ENCODE results near the gene MGAM2. TPM values are rescaled to one million over a fixed set of nuclear protein-coding genes. Genes with fewer than 3 reads are reported as not detected.

MGAM2 gene
- total and polyA plus RNA-seq, 10 of the 15 experiments (the other 5 are each of a cell fraction or from before 2014, with no cell fraction given) = 0.01 to 0.16 (median 0.03) TPM; not detected in 6

DNA sequence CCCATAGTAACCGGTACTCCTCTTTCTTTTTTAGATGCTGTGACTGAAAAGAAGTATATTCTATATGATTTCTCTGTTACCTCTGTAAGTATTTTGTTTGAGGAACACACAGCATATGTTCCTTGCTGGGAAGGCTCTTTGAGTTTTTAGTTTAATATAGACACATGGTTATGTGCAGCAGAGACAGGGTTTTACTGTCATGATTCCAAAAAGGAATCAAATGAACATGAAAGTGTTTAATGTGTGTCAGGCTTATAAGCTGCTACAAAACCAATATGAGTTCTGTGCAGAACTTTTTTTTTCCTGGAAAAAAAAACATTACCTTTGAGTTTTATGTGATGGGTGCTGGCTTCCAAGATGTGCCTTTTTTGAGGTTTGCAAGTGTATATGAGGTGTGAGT lies 50.4 kb downstream of the MGAM2 start:
- H3K27ac ChIP-seq (ENCODE audit: control insufficient read depth, insufficient read depth) = no peak overlapping the region
- ChIA-PET POLR2A (no interaction called here), CTCF (no interaction called here), SMC1A (ENCODE audit: uncharacterized antibody, unreplicated experiment) (no interaction called here), RAD21 (ENCODE audit: unreplicated experiment) (no interaction called here)
- H3K4me1 ChIP-seq (ENCODE audit: control insufficient read depth, insufficient read depth, low read length) = no peaks in the 10 kb centered on the region
- H4K20me1 ChIP-seq (ENCODE audit: control insufficient read depth, insufficient read depth) = no peaks in the 10 kb centered on the region
- H3K9me3 ChIP-seq (replicated peaks; ENCODE audit: control insufficient read depth, insufficient read depth, low read length) = no peaks in the 10 kb centered on the region
- H3K27me3 ChIP-seq (replicated peaks in 1 of 2; ENCODE audit: control insufficient read depth in 2 of 2, insufficient read depth in 2 of 2, low read length in 1 of 2) = no peaks in the 10 kb centered on the region; a peak in 1 of 4 replicates
- DNase-seq (ENCODE audit: low read depth, low spot score) = no peak
- intact Hi-C loops (cut with micrococcal nuclease; ENCODE audit: unreplicated experiment) = no loop called here
- no TSS peak for BruUV-seq (replicated peaks)
- no peak overlapping the region for H3K4me2 ChIP-seq (ENCODE audit: control insufficient read depth, insufficient read depth)
- no peaks in the 10 kb centered on the region for H3K36me3 ChIP-seq (ENCODE audit: control insufficient read depth in 2 of 2, insufficient read depth in 2 of 2, low read length in 1 of 2)
- no peaks in the 10 kb centered on the region for H3K79me2 ChIP-seq (ENCODE audit: control insufficient read depth, insufficient read depth, low read length)
- ATAC-seq = no peak
- no peak for FAIRE-seq
- no peak overlapping the region for H3K9ac ChIP-seq (ENCODE audit: control insufficient read depth, insufficient read depth, low read length)
- no peak overlapping the region for H3K4me3 ChIP-seq
- 48% methylated on average over 1 of the region's 1 CpG for WGBS (ENCODE audit: insufficient coverage, insufficient replicate concordance, low lambda C conversion rate, missing lambda C conversion rate)
- no peak overlapping the region for H2AFZ ChIP-seq (ENCODE audit: control insufficient read depth, low read depth, low read length)
- in situ Hi-C loops (cut with MboI) = no loop called here
- TF ChIP-seq IRF4 (IDR thresholded peaks at IDR 0.05; ENCODE audit: low read depth, low read length) = no peak
- TF ChIP-seq, protein P1, sequence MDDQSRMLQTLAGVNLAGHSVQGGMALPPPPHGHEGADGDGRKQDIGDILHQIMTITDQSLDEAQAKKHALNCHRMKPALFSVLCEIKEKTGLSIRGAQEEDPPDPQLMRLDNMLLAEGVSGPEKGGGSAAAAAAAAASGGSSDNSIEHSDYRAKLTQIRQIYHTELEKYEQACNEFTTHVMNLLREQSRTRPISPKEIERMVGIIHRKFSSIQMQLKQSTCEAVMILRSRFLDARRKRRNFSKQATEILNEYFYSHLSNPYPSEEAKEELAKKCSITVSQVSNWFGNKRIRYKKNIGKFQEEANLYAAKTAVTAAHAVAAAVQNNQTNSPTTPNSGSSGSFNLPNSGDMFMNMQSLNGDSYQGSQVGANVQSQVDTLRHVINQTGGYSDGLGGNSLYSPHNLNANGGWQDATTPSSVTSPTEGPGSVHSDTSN (IDR thresholded peaks at IDR 0.05; ENCODE audit: insufficient replicate concordance, low read depth, low read length) = no peak
- TF ChIP-seq, protein P2, sequence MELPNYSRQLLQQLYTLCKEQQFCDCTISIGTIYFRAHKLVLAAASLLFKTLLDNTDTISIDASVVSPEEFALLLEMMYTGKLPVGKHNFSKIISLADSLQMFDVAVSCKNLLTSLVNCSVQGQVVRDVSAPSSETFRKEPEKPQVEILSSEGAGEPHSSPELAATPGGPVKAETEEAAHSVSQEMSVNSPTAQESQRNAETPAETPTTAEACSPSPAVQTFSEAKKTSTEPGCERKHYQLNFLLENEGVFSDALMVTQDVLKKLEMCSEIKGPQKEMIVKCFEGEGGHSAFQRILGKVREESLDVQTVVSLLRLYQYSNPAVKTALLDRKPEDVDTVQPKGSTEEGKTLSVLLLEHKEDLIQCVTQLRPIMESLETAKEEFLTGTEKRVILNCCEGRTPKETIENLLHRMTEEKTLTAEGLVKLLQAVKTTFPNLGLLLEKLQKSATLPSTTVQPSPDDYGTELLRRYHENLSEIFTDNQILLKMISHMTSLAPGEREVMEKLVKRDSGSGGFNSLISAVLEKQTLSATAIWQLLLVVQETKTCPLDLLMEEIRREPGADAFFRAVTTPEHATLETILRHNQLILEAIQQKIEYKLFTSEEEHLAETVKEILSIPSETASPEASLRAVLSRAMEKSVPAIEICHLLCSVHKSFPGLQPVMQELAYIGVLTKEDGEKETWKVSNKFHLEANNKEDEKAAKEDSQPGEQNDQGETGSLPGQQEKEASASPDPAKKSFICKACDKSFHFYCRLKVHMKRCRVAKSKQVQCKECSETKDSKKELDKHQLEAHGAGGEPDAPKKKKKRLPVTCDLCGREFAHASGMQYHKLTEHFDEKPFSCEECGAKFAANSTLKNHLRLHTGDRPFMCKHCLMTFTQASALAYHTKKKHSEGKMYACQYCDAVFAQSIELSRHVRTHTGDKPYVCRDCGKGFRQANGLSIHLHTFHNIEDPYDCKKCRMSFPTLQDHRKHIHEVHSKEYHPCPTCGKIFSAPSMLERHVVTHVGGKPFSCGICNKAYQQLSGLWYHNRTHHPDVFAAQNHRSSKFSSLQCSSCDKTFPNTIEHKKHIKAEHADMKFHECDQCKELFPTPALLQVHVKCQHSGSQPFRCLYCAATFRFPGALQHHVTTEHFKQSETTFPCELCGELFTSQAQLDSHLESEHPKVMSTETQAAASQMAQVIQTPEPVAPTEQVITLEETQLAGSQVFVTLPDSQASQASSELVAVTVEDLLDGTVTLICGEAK (IDR thresholded peaks at IDR 0.05; ENCODE audit: borderline replicate concordance) = no peak
- TF ChIP-seq, protein P3, sequence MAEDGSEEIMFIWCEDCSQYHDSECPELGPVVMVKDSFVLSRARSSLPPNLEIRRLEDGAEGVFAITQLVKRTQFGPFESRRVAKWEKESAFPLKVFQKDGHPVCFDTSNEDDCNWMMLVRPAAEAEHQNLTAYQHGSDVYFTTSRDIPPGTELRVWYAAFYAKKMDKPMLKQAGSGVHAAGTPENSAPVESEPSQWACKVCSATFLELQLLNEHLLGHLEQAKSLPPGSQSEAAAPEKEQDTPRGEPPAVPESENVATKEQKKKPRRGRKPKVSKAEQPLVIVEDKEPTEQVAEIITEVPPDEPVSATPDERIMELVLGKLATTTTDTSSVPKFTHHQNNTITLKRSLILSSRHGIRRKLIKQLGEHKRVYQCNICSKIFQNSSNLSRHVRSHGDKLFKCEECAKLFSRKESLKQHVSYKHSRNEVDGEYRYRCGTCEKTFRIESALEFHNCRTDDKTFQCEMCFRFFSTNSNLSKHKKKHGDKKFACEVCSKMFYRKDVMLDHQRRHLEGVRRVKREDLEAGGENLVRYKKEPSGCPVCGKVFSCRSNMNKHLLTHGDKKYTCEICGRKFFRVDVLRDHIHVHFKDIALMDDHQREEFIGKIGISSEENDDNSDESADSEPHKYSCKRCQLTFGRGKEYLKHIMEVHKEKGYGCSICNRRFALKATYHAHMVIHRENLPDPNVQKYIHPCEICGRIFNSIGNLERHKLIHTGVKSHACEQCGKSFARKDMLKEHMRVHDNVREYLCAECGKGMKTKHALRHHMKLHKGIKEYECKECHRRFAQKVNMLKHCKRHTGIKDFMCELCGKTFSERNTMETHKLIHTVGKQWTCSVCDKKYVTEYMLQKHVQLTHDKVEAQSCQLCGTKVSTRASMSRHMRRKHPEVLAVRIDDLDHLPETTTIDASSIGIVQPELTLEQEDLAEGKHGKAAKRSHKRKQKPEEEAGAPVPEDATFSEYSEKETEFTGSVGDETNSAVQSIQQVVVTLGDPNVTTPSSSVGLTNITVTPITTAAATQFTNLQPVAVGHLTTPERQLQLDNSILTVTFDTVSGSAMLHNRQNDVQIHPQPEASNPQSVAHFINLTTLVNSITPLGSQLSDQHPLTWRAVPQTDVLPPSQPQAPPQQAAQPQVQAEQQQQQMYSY (CRISPR knock-in tag; IDR thresholded peaks at IDR 0.05) = no peak
- TF ChIP-seq, protein P4, sequence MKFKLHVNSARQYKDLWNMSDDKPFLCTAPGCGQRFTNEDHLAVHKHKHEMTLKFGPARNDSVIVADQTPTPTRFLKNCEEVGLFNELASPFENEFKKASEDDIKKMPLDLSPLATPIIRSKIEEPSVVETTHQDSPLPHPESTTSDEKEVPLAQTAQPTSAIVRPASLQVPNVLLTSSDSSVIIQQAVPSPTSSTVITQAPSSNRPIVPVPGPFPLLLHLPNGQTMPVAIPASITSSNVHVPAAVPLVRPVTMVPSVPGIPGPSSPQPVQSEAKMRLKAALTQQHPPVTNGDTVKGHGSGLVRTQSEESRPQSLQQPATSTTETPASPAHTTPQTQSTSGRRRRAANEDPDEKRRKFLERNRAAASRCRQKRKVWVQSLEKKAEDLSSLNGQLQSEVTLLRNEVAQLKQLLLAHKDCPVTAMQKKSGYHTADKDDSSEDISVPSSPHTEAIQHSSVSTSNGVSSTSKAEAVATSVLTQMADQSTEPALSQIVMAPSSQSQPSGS (IDR thresholded peaks at IDR 0.05; ENCODE audit: low read length) = no peak
- no peak for TF ChIP-seq EED (IDR thresholded peaks at IDR 0.05; ENCODE audit: low read depth)
- no peak for TF ChIP-seq ZNF274 (IDR thresholded peaks at IDR 0.05; ENCODE audit: insufficient read depth, insufficient read length)
- TF ChIP-seq BHLHE40 (IDR thresholded peaks at IDR 0.05; ENCODE audit: borderline replicate concordance in 1 of 2, low read depth in 2 of 2, low read length in 1 of 2) = no peak
- TF ChIP-seq, protein P5, sequence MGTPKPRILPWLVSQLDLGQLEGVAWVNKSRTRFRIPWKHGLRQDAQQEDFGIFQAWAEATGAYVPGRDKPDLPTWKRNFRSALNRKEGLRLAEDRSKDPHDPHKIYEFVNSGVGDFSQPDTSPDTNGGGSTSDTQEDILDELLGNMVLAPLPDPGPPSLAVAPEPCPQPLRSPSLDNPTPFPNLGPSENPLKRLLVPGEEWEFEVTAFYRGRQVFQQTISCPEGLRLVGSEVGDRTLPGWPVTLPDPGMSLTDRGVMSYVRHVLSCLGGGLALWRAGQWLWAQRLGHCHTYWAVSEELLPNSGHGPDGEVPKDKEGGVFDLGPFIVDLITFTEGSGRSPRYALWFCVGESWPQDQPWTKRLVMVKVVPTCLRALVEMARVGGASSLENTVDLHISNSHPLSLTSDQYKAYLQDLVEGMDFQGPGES (IDR thresholded peaks at IDR 0.05) = no peak
- TF ChIP-seq, protein P6, sequence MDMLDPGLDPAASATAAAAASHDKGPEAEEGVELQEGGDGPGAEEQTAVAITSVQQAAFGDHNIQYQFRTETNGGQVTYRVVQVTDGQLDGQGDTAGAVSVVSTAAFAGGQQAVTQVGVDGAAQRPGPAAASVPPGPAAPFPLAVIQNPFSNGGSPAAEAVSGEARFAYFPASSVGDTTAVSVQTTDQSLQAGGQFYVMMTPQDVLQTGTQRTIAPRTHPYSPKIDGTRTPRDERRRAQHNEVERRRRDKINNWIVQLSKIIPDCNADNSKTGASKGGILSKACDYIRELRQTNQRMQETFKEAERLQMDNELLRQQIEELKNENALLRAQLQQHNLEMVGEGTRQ (IDR thresholded peaks at IDR 0.05; ENCODE audit: borderline replicate concordance, low read depth, low read length) = no peak
- no peak for TF ChIP-seq POLR2A (IDR thresholded peaks at IDR 0.05; ENCODE audit: low read depth, low read length)
